ENCODE results near the gene CADM3. TPM values are rescaled to one million over a fixed set of nuclear protein-coding genes. Genes with fewer than 3 reads are reported as not detected.

CADM3 gene
- total RNA-seq, 1 experiment from 2014 or later: 0.28 TPM

GRCh38 chr1:159144571-159144970, 26.8 kb upstream of the CADM3 start:
- no peak overlapping the region for H3K27ac ChIP-seq (ENCODE audit: low read length)
- ChIA-PET POLR2A (no interaction called here), CTCF (no interaction called here)
- DNase-seq (ENCODE audit: low read depth, low spot score): no peak
- H3K36me3 ChIP-seq (ENCODE audit: control insufficient read depth, insufficient read depth, low read length): no peaks in the 10 kb centered on the region
- no peak for TF ChIP-seq REST (IDR thresholded peaks at IDR 0.05; ENCODE audit: insufficient read depth in 1 of 2, low read depth in 2 of 2, low read length in 1 of 2)
- TF ChIP-seq SIN3A (IDR thresholded peaks at IDR 0.05; ENCODE audit: borderline replicate concordance, insufficient read depth, low read depth, low read length): no peak
- TF ChIP-seq TCF7L2 (IDR thresholded peaks at IDR 0.05; ENCODE audit: low read depth, low read length): no peak
- no peak for TF ChIP-seq POLR2AphosphoS5 (IDR thresholded peaks at IDR 0.05; ENCODE audit: low read depth, low read length)
- no peak for TF ChIP-seq CTCF (IDR thresholded peaks at IDR 0.05)
- in situ Hi-C loops (cut with HindIII; ENCODE audit: low pct_unique_long_range_greater_than_20kb, low sequenced_read_pairs) (no loop called here), intact Hi-C loops (cut with micrococcal nuclease; ENCODE audit: unreplicated experiment) (no loop called here)
- no peak overlapping the region for H3K4me3 ChIP-seq (ENCODE audit: low read depth in 2 of 2, low read length in 2 of 2)
- no peaks in the 10 kb centered on the region for H3K9me3 ChIP-seq (ENCODE audit: control insufficient read depth, insufficient read depth, low read depth, low read length)
- ATAC-seq: no peak
- no TSS peak for BruUV-seq (replicated peaks)
- no peaks in the 10 kb centered on the region for H3K4me1 ChIP-seq (ENCODE audit: control insufficient read depth, insufficient read depth, low read length)
- peaks cover 3% of the 10 kb centered on the region; the same call in 1 of the 2 replicates for H3K27me3 ChIP-seq (ENCODE audit: control insufficient read depth, insufficient read depth, low read length)

- no TSS peak for BruUV-seq (replicated peaks)
- no peaks in the 10 kb centered on the region for H3K27me3 ChIP-seq (ENCODE audit: control insufficient read depth, insufficient read depth, low read length)
- no peak overlapping the region for H3K27ac ChIP-seq (ENCODE audit: low read length)
- CTCF ChIA-PET: no interaction called here
- intact Hi-C loops (cut with micrococcal nuclease; ENCODE audit: unreplicated experiment): no loop called here
- DNase-seq (ENCODE audit: low read depth, low spot score): no peak
- in situ Hi-C loops (cut with HindIII; ENCODE audit: low pct_unique_long_range_greater_than_20kb, low sequenced_read_pairs): no loop called here
- no peak for ATAC-seq
- TF ChIP-seq TCF7L2 (IDR thresholded peaks at IDR 0.05; ENCODE audit: low read depth, low read length): no peak
- no peak for TF ChIP-seq SIN3A (IDR thresholded peaks at IDR 0.05; ENCODE audit: borderline replicate concordance, insufficient read depth, low read depth, low read length)
- TF ChIP-seq POLR2AphosphoS5 (IDR thresholded peaks at IDR 0.05; ENCODE audit: low read depth, low read length): no peak
- TF ChIP-seq CTCF (IDR thresholded peaks at IDR 0.05): no peak
- TF ChIP-seq REST (IDR thresholded peaks at IDR 0.05; ENCODE audit: insufficient read depth in 1 of 2, low read depth in 2 of 2, low read length in 1 of 2): no peak
- H3K4me1 ChIP-seq (ENCODE audit: control insufficient read depth, insufficient read depth, low read length): no peaks in the 10 kb centered on the region
- H3K36me3 ChIP-seq (ENCODE audit: control insufficient read depth, insufficient read depth, low read length): no peaks in the 10 kb centered on the region
- POLR2A ChIA-PET: no interaction called here
- H3K4me3 ChIP-seq (ENCODE audit: low read depth in 2 of 2, low read length in 2 of 2): no peak overlapping the region
- H3K9me3 ChIP-seq (ENCODE audit: control insufficient read depth, insufficient read depth, low read depth, low read length): no peaks in the 10 kb centered on the region
Measured at GRCh38 chr1:159146980-159147379, 24.4 kb upstream of the CADM3 start.
